ENCODE measurements around the gene TBXA2R.
"Not testable (repeated sequence)": the region's sequence is repeated elsewhere in the genome, so short reads cannot be mapped to it uniquely, and the experiment has no call there.

The TBXA2R gene

DNA sequence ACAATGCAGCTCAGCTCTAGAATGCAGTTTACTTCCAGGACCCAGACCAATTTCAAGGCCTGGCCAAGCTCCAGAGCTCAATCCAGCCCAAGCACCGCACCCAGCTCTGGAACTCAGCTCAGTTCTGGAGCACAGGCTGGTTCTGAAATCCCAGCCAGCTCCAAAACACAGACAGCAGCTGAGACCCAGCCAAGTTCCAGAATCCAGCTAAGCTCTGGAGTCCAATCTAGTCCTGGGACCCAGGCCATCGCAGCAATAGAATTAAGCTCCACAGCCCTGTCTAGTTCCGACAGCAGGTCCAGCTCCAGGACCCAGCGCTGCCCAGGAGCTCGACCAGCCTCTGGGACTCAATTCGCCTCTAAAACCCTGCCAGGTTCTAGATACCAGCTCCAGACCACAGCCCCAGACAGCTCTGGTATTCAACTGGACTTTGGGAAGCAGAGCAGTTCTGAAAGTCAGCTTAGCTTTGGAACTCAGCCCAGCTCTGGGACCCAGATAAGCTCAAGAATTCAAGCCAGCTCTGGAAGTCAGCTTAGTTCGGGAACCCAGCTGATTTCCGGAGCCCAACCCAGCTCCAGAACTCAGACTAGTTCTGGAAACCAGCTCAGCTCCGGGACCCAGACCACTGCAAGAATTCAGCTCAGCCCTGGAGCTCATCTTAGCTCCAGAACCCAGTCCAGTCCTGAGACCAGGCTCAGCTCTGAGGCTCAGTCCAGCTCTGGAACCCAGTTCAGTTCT lies 14.6 kb downstream of the TBXA2R start:
- Mint-ChIP-seq H3K36me3 (ENCODE audit: low read depth) (no peaks in the 10 kb centered on the region), H3K27me3 (ENCODE audit: low read depth) (no peaks in the 10 kb centered on the region), H3K4me3 (no peak overlapping the region), H3K27ac (no peak overlapping the region), H3K4me1 (ENCODE audit: low read depth) (no peaks in the 10 kb centered on the region), H3K9me3 (peaks cover 5% of the 10 kb centered on the region)
- no peak for DNase-seq (ENCODE audit: low spot score)

- no peak overlapping the region for H3K27ac Mint-ChIP-seq
These were observed 15.6 kb downstream of the TBXA2R start for GRCh38 chr19:3590991-3591659.

GRCh38 chr19:3589949-3590348 lies 16.7 kb downstream of the TBXA2R start:
- H3K36me3 Mint-ChIP-seq (ENCODE audit: low read depth): no peaks in the 10 kb centered on the region
- H3K27me3 Mint-ChIP-seq (ENCODE audit: low read depth): no peaks in the 10 kb centered on the region
- H3K9me3 Mint-ChIP-seq: peaks cover 5% of the 10 kb centered on the region
- H3K4me1 Mint-ChIP-seq (ENCODE audit: low read depth): no peaks in the 10 kb centered on the region
- H3K4me3 Mint-ChIP-seq: no peak overlapping the region
- DNase-seq (ENCODE audit: low spot score): no peak
- H3K27ac Mint-ChIP-seq: no peak overlapping the region

More at GRCh38 chr19:3590991-3591659, 15.6 kb downstream of the TBXA2R start:
- Mint-ChIP-seq H3K36me3 (ENCODE audit: low read depth) (no peaks in the 10 kb centered on the region), H3K4me3 (no peak overlapping the region), H3K9me3 (peaks cover 5% of the 10 kb centered on the region), H3K27me3 (ENCODE audit: low read depth) (no peaks in the 10 kb centered on the region), H3K4me1 (ENCODE audit: low read depth) (no peaks in the 10 kb centered on the region)
- DNase-seq (ENCODE audit: low spot score): no peak

DNA sequence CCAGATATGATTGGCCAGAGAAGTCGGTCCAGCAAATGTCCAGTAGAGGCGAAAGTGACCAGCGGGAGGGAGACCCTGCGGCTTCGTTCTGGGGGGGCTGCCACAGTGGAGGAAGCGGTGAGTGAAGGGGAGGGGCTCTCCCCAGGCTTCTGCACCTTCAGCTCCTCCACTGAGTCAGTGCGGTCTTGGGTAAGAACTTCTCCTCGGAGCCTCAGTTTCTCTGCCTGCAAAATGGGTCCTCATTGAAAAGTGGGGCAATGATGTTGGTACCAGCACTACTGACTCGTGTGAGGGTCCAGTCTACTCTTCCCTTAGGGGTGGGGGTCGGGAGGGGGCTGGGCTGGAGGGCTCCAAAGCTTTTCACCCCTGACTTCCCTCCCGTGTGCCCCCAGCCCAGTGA lies 17.2 kb downstream of the TBXA2R start:
- no peak overlapping the region for H3K27ac Mint-ChIP-seq
- DNase-seq (ENCODE audit: low spot score): no peak

GRCh38 chr19:3586707-3587346 lies 19.8 kb downstream of the TBXA2R start:
- DNase-seq (ENCODE audit: low spot score): no peak
- H3K27me3 Mint-ChIP-seq (ENCODE audit: low read depth): no peaks in the 10 kb centered on the region
- H3K4me1 Mint-ChIP-seq (ENCODE audit: low read depth): no peaks in the 10 kb centered on the region
- no peak overlapping the region for H3K27ac Mint-ChIP-seq
- peaks cover 5% of the 10 kb centered on the region for H3K9me3 Mint-ChIP-seq
- H3K36me3 Mint-ChIP-seq (ENCODE audit: low read depth): no peaks in the 10 kb centered on the region
- H3K4me3 Mint-ChIP-seq: no peak overlapping the region

More for the DNA sequence above, 17.2 kb downstream of the TBXA2R start:
- no peak overlapping the region for H3K4me3 Mint-ChIP-seq
- no peaks in the 10 kb centered on the region for H3K27me3 Mint-ChIP-seq (ENCODE audit: low read depth)
- H3K9me3 Mint-ChIP-seq: peaks cover 5% of the 10 kb centered on the region
- no peaks in the 10 kb centered on the region for H3K4me1 Mint-ChIP-seq (ENCODE audit: low read depth)
- no peaks in the 10 kb centered on the region for H3K36me3 Mint-ChIP-seq (ENCODE audit: low read depth)

GRCh38 chr19:3586127-3586626 lies 20.5 kb downstream of the TBXA2R start:
- DNase-seq (ENCODE audit: low spot score): no peak
- no peak overlapping the region for H3K4me3 Mint-ChIP-seq

GRCh38 chr19:3585301-3586126 lies 21.2 kb downstream of the TBXA2R start, which contains the start of gene GIPC3:
Gene GIPC3, plus strand, starts transcription at chr19:3585478. Its CDS starts 120 bp downstream, at chr19:3585598.
- Mint-ChIP-seq H3K27me3 (ENCODE audit: low read depth) (no peaks in the 10 kb centered on the region), H3K27ac (no peak within 1 kb of the TSS), H3K36me3 (ENCODE audit: low read depth) (no peaks in the 10 kb centered on the region), H3K9me3 (no peaks in the 10 kb centered on the region), H3K4me1 (ENCODE audit: low read depth) (no peaks in the 10 kb centered on the region), H3K4me3 (no peak within 1 kb of the TSS)
- DNase-seq (ENCODE audit: low spot score): no peak

More at GRCh38 chr19:3586127-3586626, 20.5 kb downstream of the TBXA2R start:
- no peaks in the 10 kb centered on the region for H3K36me3 Mint-ChIP-seq (ENCODE audit: low read depth)
- H3K27ac Mint-ChIP-seq: no peak overlapping the region
- H3K27me3 Mint-ChIP-seq (ENCODE audit: low read depth): no peaks in the 10 kb centered on the region
- H3K4me1 Mint-ChIP-seq (ENCODE audit: low read depth): no peaks in the 10 kb centered on the region
- H3K9me3 Mint-ChIP-seq: peaks cover 5% of the 10 kb centered on the region

DNA sequence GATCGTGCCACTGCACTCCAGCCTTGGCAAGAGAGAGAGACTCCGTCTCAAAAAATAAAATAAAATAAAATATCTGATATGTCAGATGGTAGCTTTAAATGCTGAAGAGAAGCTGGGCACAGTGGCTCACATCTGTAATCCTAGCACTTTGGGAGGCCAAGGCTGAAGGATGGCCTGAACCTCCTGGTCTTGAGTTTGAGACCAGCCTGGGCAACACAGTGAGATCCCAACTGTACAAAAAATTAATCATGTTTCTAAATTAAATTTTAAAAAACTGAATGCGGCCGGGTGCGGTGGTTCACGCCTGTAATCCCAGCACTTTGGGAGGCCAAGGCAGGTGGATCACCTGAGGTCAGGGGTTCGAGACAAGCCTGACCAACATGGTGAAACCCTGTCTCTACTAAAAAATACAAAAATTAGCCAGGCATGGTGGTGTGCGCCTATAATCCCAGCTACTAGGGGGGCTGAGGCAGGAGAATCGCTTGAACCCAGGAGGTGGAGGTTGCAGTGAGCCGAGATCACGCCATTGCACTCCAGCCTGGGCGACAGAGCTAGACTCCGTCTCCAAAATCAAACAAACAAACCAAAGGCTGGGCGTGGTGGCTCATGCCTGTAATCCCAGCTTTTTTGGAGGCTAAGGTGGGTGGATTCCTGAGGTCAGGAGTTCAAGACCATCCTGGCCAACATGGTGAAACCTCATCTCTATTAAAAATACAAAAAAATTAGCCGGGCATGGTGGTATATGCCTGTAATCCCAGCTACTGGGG lies 22.5 kb downstream of the TBXA2R start:
- DNase-seq (ENCODE audit: low spot score); H3K36me3 Mint-ChIP-seq (ENCODE audit: low read depth); H3K27ac Mint-ChIP-seq; H3K9me3 Mint-ChIP-seq; H3K4me3 Mint-ChIP-seq; H3K4me1 Mint-ChIP-seq (ENCODE audit: low read depth); H3K27me3 Mint-ChIP-seq (ENCODE audit: low read depth): not testable (repeated sequence)

DNA sequence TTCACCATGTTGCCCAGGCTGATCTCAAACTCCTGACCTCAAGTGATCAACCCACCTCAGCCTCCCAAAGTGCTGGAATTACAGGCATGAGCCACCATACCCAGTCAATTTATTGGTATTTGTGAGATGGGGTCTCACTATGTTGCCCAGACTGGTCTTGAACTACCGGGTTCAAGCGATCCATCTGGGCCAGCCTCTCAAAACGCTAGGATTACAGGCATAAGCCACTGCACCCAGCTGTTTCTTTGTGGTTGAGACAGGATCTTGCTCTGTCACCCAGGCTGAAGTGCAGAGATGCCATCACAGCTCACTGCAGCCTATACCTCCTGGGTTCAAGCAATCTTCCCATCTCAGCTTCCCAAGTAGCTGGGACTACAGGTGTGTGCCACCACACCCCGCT lies 24.9 kb downstream of the TBXA2R start:
- not testable (repeated sequence) for H3K9me3 Mint-ChIP-seq; H3K27ac Mint-ChIP-seq; H3K4me1 Mint-ChIP-seq (ENCODE audit: low read depth); H3K36me3 Mint-ChIP-seq (ENCODE audit: low read depth); H3K4me3 Mint-ChIP-seq; H3K27me3 Mint-ChIP-seq (ENCODE audit: low read depth); DNase-seq (ENCODE audit: low spot score)

- no peak overlapping the region for H3K27ac Mint-ChIP-seq
- DNase-seq (ENCODE audit: low spot score): no peak
These were observed 26.3 kb downstream of the TBXA2R start for GRCh38 chr19:3580156-3580934.

GRCh38 chr19:3578390-3578789 lies 28.3 kb downstream of the TBXA2R start:
- Mint-ChIP-seq H3K4me1 (ENCODE audit: low read depth) (peaks cover 3% of the 10 kb centered on the region), H3K36me3 (ENCODE audit: low read depth) (peaks cover 12% of the 10 kb centered on the region), H3K9me3 (no peaks in the 10 kb centered on the region), H3K4me3 (no peak overlapping the region), H3K27me3 (ENCODE audit: low read depth) (no peaks in the 10 kb centered on the region), H3K27ac (no peak overlapping the region)
- DNase-seq (ENCODE audit: low spot score): no peak

More at GRCh38 chr19:3580156-3580934, 26.3 kb downstream of the TBXA2R start:
- Mint-ChIP-seq H3K36me3 (ENCODE audit: low read depth) (peaks cover 6% of the 10 kb centered on the region), H3K27me3 (ENCODE audit: low read depth) (no peaks in the 10 kb centered on the region), H3K4me3 (no peak overlapping the region), H3K9me3 (no peaks in the 10 kb centered on the region), H3K4me1 (ENCODE audit: low read depth) (peaks cover 1% of the 10 kb centered on the region)

GRCh38 chr19:3577723-3578344 lies 28.8 kb downstream of the TBXA2R start:
- Mint-ChIP-seq H3K9me3 (no peaks in the 10 kb centered on the region), H3K4me3 (no peak overlapping the region), H3K4me1 (ENCODE audit: low read depth) (peaks cover 3% of the 10 kb centered on the region), H3K36me3 (ENCODE audit: low read depth) (peaks cover 12% of the 10 kb centered on the region), H3K27me3 (ENCODE audit: low read depth) (no peaks in the 10 kb centered on the region), H3K27ac (no peak overlapping the region)
- no peak for DNase-seq (ENCODE audit: low spot score)

Measured in T-helper 2 cell treated with Interferon-gamma antibody and Interleukin-4, amounts not matched to agents 5 μg/mL and 100 μg/mL, for 36 hours (primary cell).